ENCODE measurements around the gene MAPKAPK3. TPM values are rescaled to one million over a fixed set of nuclear protein-coding genes. Genes with fewer than 3 reads are reported as not detected.
A peak's percentile ranks its signal among the peaks of the same experiment; 100 is the strongest.

Gene MAPKAPK3
- total RNA-seq, 1 donor from 2014 or later: 8.2 TPM

- no peak for DNase-seq (ENCODE audit: low read depth in 2 of 2)
These were observed 29.6 kb upstream of the MAPKAPK3 start for GRCh38 chr3:50587373-50587772.

- no peak for DNase-seq (ENCODE audit: low read depth in 2 of 2)
These were observed 28.9 kb upstream of the MAPKAPK3 start for GRCh38 chr3:50587806-50588758.

GRCh38 chr3:50588759-50589433, 28.1 kb upstream of the MAPKAPK3 start:
- no peak for DNase-seq (ENCODE audit: low read depth in 2 of 2)

GRCh38 chr3:50591196-50591741, 25.7 kb upstream of the MAPKAPK3 start:
- no peak for DNase-seq (ENCODE audit: low read depth in 2 of 2)

- DNase-seq (ENCODE audit: low read depth in 2 of 2): no peak
These were observed 24.4 kb upstream of the MAPKAPK3 start for GRCh38 chr3:50592568-50592967.

- DNase-seq (ENCODE audit: low read depth in 2 of 2): no peak
These were observed 22.6 kb upstream of the MAPKAPK3 start for GRCh38 chr3:50594253-50594785.

GRCh38 chr3:50599115-50599715, 17.7 kb upstream of the MAPKAPK3 start:
- DNase-seq (ENCODE audit: low read depth in 2 of 2): no peak

GRCh38 chr3:50599716-50600118, 17.2 kb upstream of the MAPKAPK3 start:
- DNase-seq (ENCODE audit: low read depth in 2 of 2): no peak

- no peak for DNase-seq (ENCODE audit: low read depth in 2 of 2)
These were observed 16.7 kb upstream of the MAPKAPK3 start for GRCh38 chr3:50600141-50600753.

GRCh38 chr3:50600841-50601591, 15.9 kb upstream of the MAPKAPK3 start:
- DNase-seq (ENCODE audit: low read depth in 2 of 2): peak in 1 of 2 donors; percentile 74

- DNase-seq (ENCODE audit: low read depth in 2 of 2): no peak
These were observed 14.3 kb upstream of the MAPKAPK3 start for GRCh38 chr3:50602595-50603191.

- DNase-seq (ENCODE audit: low read depth in 2 of 2): no peak
These were observed 13.5 kb upstream of the MAPKAPK3 start for GRCh38 chr3:50603261-50604109.

- DNase-seq (ENCODE audit: low read depth in 2 of 2): no peak
These were observed 12.8 kb upstream of the MAPKAPK3 start for GRCh38 chr3:50604110-50604621.

- DNase-seq (ENCODE audit: low read depth in 2 of 2): no peak
These were observed 12.0 kb upstream of the MAPKAPK3 start for GRCh38 chr3:50604628-50605588.

GRCh38 chr3:50605901-50606326, 11.0 kb upstream of the MAPKAPK3 start:
- DNase-seq (ENCODE audit: low read depth in 2 of 2): no peak

GRCh38 chr3:50606596-50606995, 10.4 kb upstream of the MAPKAPK3 start:
- DNase-seq (ENCODE audit: low read depth in 2 of 2): no peak

GRCh38 chr3:50607271-50608091, 9.5 kb upstream of the MAPKAPK3 start:
- no peak for DNase-seq (ENCODE audit: low read depth in 2 of 2)

Measured in dermis microvascular lymphatic vessel endothelial cell (primary cell).